H1 (cell line): ENCODE data around the gene CASK. TPM values are rescaled to one million over a fixed set of nuclear protein-coding genes. Genes with fewer than 3 reads are reported as not detected.
"Not testable (repeated sequence)": the region's sequence is repeated elsewhere in the genome, so short reads cannot be mapped to it uniquely, and the experiment has no call there.

Source experiments
- CTCF ChIA-PET: fragments of 300-600 bp; sonication (Branson Sonifier 250); formaldehyde crosslinking; loops from one replicate; lab custom pipeline; 2021; ENCODE audit not compliant: partially characterized antibody; lab: Charles Lee
- POLR2A ChIA-PET: fragments of 300-600 bp; sonication (Branson Sonifier 250); formaldehyde crosslinking; loops from one replicate; lab custom pipeline; 2021; ENCODE audit warnings: inconsistent platforms; ENCODE audit not compliant: partially characterized antibody; lab: Charles Lee
- DNase-seq, 2 experiments: peaks; one replicate each; pipeline versions ENCODE4 v3.0.0 to v3.0.0-alpha.2; 2010 to 2022; ENCODE audit warnings: low spot score in 2 of 2, low read depth in 1 of 2, mixed read lengths in 1 of 2
- FAIRE-seq: peaks from 2 replicates; lab custom pipeline; 2011; peaks lifted over from hg19 to GRCh38; lab: Jason Lieb, UNC
- H2AFZ ChIP-seq: 2 replicates; pipeline ENCODE4 v1.8.1; 2012; ENCODE audit warnings: low read length, inconsistent platforms
- H2AK5ac ChIP-seq: 2 replicates; pipeline ENCODE4 v1.6.1; 2013; ENCODE audit warnings: low read depth, low read length
- H2BK120ac ChIP-seq: replicated peaks from 2 replicates; pipeline ENCODE3; 2013; ENCODE audit warnings: low read depth, low read length, inconsistent platforms
- H2BK12ac ChIP-seq: 2 replicates; pipeline ENCODE4 v1.6.1; 2013; ENCODE audit warnings: low read depth, low read length
- H2BK15ac ChIP-seq: 2 replicates; pipeline ENCODE4 v1.6.1; 2013; ENCODE audit warnings: low read length
- H2BK20ac ChIP-seq: 2 replicates; pipeline ENCODE4 v1.6.1; 2013; ENCODE audit warnings: low read length
- H2BK5ac ChIP-seq: 2 replicates; pipeline ENCODE4 v1.6.1; 2013; ENCODE audit warnings: low read depth, low read length
- H3K14ac ChIP-seq: 2 replicates; pipeline ENCODE4 v1.6.1; 2013; ENCODE audit warnings: inconsistent platforms; ENCODE audit not compliant: insufficient read length
- H3K18ac ChIP-seq: 2 replicates; pipeline ENCODE4 v1.6.1; 2013; ENCODE audit warnings: low read length; ENCODE audit errors: extremely low read depth
- H3K23ac ChIP-seq: 2 replicates; pipeline ENCODE4 v1.6.1; 2013; ENCODE audit warnings: inconsistent platforms; ENCODE audit not compliant: insufficient read length
- H3K23me2 ChIP-seq: 2 replicates; pipeline ENCODE4 v1.6.1; 2013; ENCODE audit warnings: low read depth, low read length
- H3K27ac ChIP-seq: 2 replicates; pipeline ENCODE4 v1.6.1; 2011; ENCODE audit warnings: low read depth, low read length, inconsistent platforms
- H3K27me3 ChIP-seq, 4 experiments: replicated peaks in 1 of 4; 1 replicate in 1 of 4; 2 replicates in 3 of 4; pipeline versions ENCODE4 v1.6.1 to v1.8.1; 2011 to 2013; ENCODE audit warnings: low read length in 3 of 4, mild to moderate bottlenecking in 3 of 4, inconsistent platforms in 2 of 4, mixed read lengths in 2 of 4, moderate library complexity in 1 of 4; ENCODE audit not compliant: control insufficient read depth in 3 of 4, insufficient read depth in 3 of 4; ENCODE audit errors: extremely low read depth in 1 of 4
- H3K36me3 ChIP-seq, 4 experiments: 2 replicates each; pipeline versions ENCODE4 v1.6.1 to v1.8.1; 2011 to 2013; ENCODE audit warnings: mild to moderate bottlenecking in 4 of 4, low read length in 3 of 4, moderate library complexity in 2 of 4, control low read depth in 1 of 4, inconsistent platforms in 1 of 4; ENCODE audit not compliant: insufficient read depth in 4 of 4, control insufficient read depth in 2 of 4
- H3K4ac ChIP-seq: replicated peaks from 2 replicates; pipeline ENCODE3; 2013; ENCODE audit warnings: low read length, low read depth, mixed read lengths, inconsistent platforms; ENCODE audit not compliant: insufficient read length
- H3K4me1 ChIP-seq, 4 experiments: replicated peaks in 1 of 4; 1 replicate in 1 of 4; 2 replicates in 3 of 4; pipeline versions ENCODE4 v1.6.1 to v1.8.1; 2011 to 2013; ENCODE audit warnings: low read length in 3 of 4, inconsistent platforms in 2 of 4, mixed read lengths in 1 of 4; ENCODE audit not compliant: insufficient read depth in 4 of 4, control insufficient read depth in 3 of 4
- H3K4me2 ChIP-seq, 2 experiments: 2 replicates each; pipeline versions ENCODE4 v1.6.1 to v1.8.1; 2011 to 2013; ENCODE audit warnings: low read depth in 2 of 2, low read length in 2 of 2, control low read depth in 1 of 2, inconsistent platforms in 1 of 2, mild to moderate bottlenecking in 1 of 2; ENCODE audit not compliant: insufficient read depth in 1 of 2
- H3K4me3 ChIP-seq, 4 experiments: fragments of 200-600, 300-600 bp in 1 of 4; sonication (generic), shearing (Covaris generic), sonication (Bioruptor Twin) in 1 of 4; 2 replicates each; pipeline versions ENCODE4 v1.5.1 to v1.8.1; 2011 to 2016; ENCODE audit warnings: low read length in 4 of 4, low read depth in 3 of 4, control low read depth in 2 of 4, inconsistent platforms in 2 of 4, mild to moderate bottlenecking in 2 of 4, mixed read lengths in 1 of 4, moderate library complexity in 1 of 4; ENCODE audit not compliant: insufficient read depth in 2 of 4; ENCODE audit errors: extremely low read depth in 1 of 4
- H3K56ac ChIP-seq: replicated peaks from 2 replicates; pipeline ENCODE3; 2013; ENCODE audit warnings: low read depth, mild to moderate bottlenecking, mixed read lengths, low read length, inconsistent platforms; ENCODE audit not compliant: insufficient read length
- H3K79me1 ChIP-seq: 2 replicates; pipeline ENCODE4 v1.6.1; 2013; ENCODE audit warnings: low read depth, low read length, control low read depth
- H3K79me2 ChIP-seq, 2 experiments: 2 replicates each; pipeline versions ENCODE4 v1.6.1 to v1.8.1; 2012 to 2013; ENCODE audit warnings: low read length in 2 of 2, mild to moderate bottlenecking in 2 of 2, inconsistent platforms in 1 of 2; ENCODE audit not compliant: insufficient read depth in 2 of 2, control insufficient read depth in 1 of 2
- H3K9ac ChIP-seq, 4 experiments: replicated peaks in 1 of 4; 1 replicate in 1 of 4; 2 replicates in 3 of 4; pipeline versions ENCODE4 v1.6.1 to v1.8.1; 2011 to 2013; ENCODE audit warnings: low read depth in 3 of 4, low read length in 3 of 4, control low read depth in 2 of 4, mild to moderate bottlenecking in 2 of 4, moderate library complexity in 2 of 4, inconsistent platforms in 1 of 4; ENCODE audit errors: extremely low read depth in 1 of 4
- H3K9me3 ChIP-seq, 2 experiments: 2 replicates each; pipeline versions ENCODE4 v1.6.1 to v1.8.1; 2012 to 2013; ENCODE audit warnings: mild to moderate bottlenecking in 2 of 2, moderate library complexity in 2 of 2, control low read depth in 1 of 2, inconsistent platforms in 1 of 2, low read depth in 1 of 2, low read length in 1 of 2, mixed read lengths in 1 of 2; ENCODE audit not compliant: insufficient read depth in 2 of 2
- H4K20me1 ChIP-seq, 2 experiments: replicated peaks in 1 of 2; 2 replicates each; pipeline versions ENCODE3 to v1.8.1; 2011 to 2013; ENCODE audit warnings: inconsistent platforms in 2 of 2, low read length in 2 of 2, mild to moderate bottlenecking in 1 of 2; ENCODE audit not compliant: insufficient read depth in 2 of 2, control insufficient read depth in 1 of 2
- H4K5ac ChIP-seq: 2 replicates; pipeline ENCODE4 v1.6.1; 2013; ENCODE audit warnings: low read length, low read depth, mixed read lengths, inconsistent platforms; ENCODE audit not compliant: insufficient read length
- H4K8ac ChIP-seq: 2 replicates; pipeline ENCODE4 v1.8.0; 2013; ENCODE audit warnings: mild to moderate bottlenecking, moderate library complexity, low read length, inconsistent platforms; ENCODE audit not compliant: insufficient read depth; ENCODE audit errors: extremely low read depth
- H4K91ac ChIP-seq: replicated peaks from 2 replicates; pipeline ENCODE3; 2013; ENCODE audit warnings: low read length, mixed read lengths, inconsistent platforms; ENCODE audit not compliant: insufficient read length
- ATF3 ChIP-seq: IDR thresholded peaks from 2 replicates; pipeline ENCODE4 v1.6.1; 2011; ENCODE audit warnings: low read depth, mild to moderate bottlenecking, low read length; ENCODE audit not compliant: insufficient read depth
- EP300 ChIP-seq, 2 experiments: IDR thresholded peaks; 1 replicate in 1 of 2; 2 replicates in 1 of 2; pipeline ENCODE4 v1.6.1; 2011 to 2012; ENCODE audit warnings: low read depth in 2 of 2, low read length in 2 of 2, mild to moderate bottlenecking in 2 of 2, borderline replicate concordance in 1 of 2, inconsistent platforms in 1 of 2, moderate library complexity in 1 of 2
- SP4 ChIP-seq: IDR thresholded peaks from 2 replicates; pipeline ENCODE4 v1.6.1; 2012; ENCODE audit warnings: low read length, inconsistent platforms
- WGBS, 2 experiments: shearing (Covaris generic) in 1 of 2; methylation state at CpG; one replicate each; pipeline versions ENCODE4 v1.1.6 to v1.1.7; 2013 to 2015; ENCODE audit warnings: low lambda C conversion rate in 2 of 2, mixed read lengths in 2 of 2, inconsistent platforms in 1 of 2, low coverage in 1 of 2, missing lambda C conversion rate in 1 of 2; ENCODE audit not compliant: insufficient replicate concordance in 2 of 2, insufficient coverage in 1 of 2, insufficient read length in 1 of 2; ENCODE audit errors: extremely low coverage in 1 of 2, missing lambda C conversion rate in 1 of 2; 5-methylcytosine and 5-hydroxymethylcytosine counted together
- polyA plus RNA-seq, 7 experiments: library from polyadenylated mRNA; depleted of rRNA in 3 of 7; stranded (reverse) in 5 of 7; unstranded in 2 of 7; fragments of >200 nt in 5 of 7; fragments of 200-250 nt in 2 of 7; gene quantifications; 1 replicate in 5 of 7; 2 replicates in 1 of 7; 4 replicates in 1 of 7; pipeline versions ENCODE4 v1.2.1 to v1.2.3, GENCODE V29; 2011 to 2013; ENCODE audit warnings: missing spikeins in 2 of 7, mixed read lengths in 2 of 7
- total RNA-seq: library from RNA; stranded (reverse); fragmentation: NEBNext Ultra II Directional; extraction: Animal tissue kit (Norgen Biotek cat#: 25700); gene quantifications from 2 replicates; pipeline ENCODE4 v1.2.1, GENCODE V29; 2021

Gene CASK
- total and polyA plus RNA-seq, 2 of the 8 experiments (the other 6 are each of a cell fraction or from before 2014, with no cell fraction given), result 21.6 to 55.1 TPM

GRCh38 chrX:41514179-41514578, 409.2 kb downstream of the CASK start (continued):
- TF ChIP-seq SP4 (no peak), ATF3 (no peak), EP300 (IDR thresholded peaks at IDR 0.05; ENCODE audit: borderline replicate concordance in 1 of 2, low read depth in 2 of 2, low read length in 2 of 2) (no peak)

- FAIRE-seq, H3K56ac ChIP-seq, H3K23me2 ChIP-seq, H3K14ac ChIP-seq, DNase-seq, H4K5ac ChIP-seq, H4K8ac ChIP-seq, H4K91ac ChIP-seq, H3K4ac ChIP-seq, H3K36me3 ChIP-seq, H2BK120ac ChIP-seq, H2AK5ac ChIP-seq, H3K27ac ChIP-seq, POLR2A ChIA-PET, H3K18ac ChIP-seq, H2BK5ac ChIP-seq, H3K4me2 ChIP-seq, H3K79me1 ChIP-seq, H3K23ac ChIP-seq, H3K4me1 ChIP-seq, H3K4me3 ChIP-seq, H2BK12ac ChIP-seq, H3K9me3 ChIP-seq, H3K9ac ChIP-seq, H3K79me2 ChIP-seq, H2BK20ac ChIP-seq, CTCF ChIA-PET, H3K27me3 ChIP-seq, H2AFZ ChIP-seq, H4K20me1 ChIP-seq, H2BK15ac ChIP-seq: not testable (repeated sequence)
- 91% methylated on average over 6 of the region's 7 CpGs; no CpG with 5 or more reads in 1 of the 2 experiments for WGBS, 2 experiments
These were observed 410.5 kb downstream of the CASK start for GRCh38 chrX:41512853-41513252.
